ENCODE measurements around the gene FBXL15. TPM values are rescaled to one million over a fixed set of nuclear protein-coding genes. Genes with fewer than 3 reads are reported as not detected.

FBXL15 gene
- total RNA-seq, 6 experiments from 2014 or later: 5.6 to 22.9 (median 9.0) TPM

DNA sequence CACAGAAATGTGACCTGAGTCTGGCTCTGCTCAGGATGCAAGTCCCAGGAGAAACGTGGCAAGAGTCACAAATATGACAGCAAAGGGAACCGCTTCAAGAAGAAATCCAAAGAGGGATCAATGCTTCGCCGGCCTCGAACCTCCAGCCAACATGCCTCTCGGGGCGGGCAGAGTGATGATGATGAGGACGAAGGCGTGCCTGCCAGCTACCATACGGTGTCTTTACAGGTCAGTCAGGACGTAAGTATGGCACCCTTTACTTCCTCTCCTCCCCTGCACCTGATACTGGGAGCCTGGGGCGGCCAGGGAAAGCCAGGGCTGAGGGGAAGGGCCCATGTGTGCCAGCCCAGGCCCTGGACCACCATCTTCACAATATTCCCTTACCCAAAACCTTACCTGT lies 43.7 kb upstream of the FBXL15 start:
- ATAC-seq (peak in 1 of 4 donors; percentile 16), DNase-seq (no peak)
- Histone ChIP-seq H3K9me3 (no peaks in the 10 kb centered on the region), H3K4me1 (no peaks in the 10 kb centered on the region), H3K27ac (no peak overlapping the region), H3K36me3 (peaks cover 0 to 89% (median 53%) of the 10 kb centered on the region in 4 donors), H3K27me3 (no peaks in the 10 kb centered on the region), H3K4me3 (no peak overlapping the region)
- 80% methylated on average over 1 of the region's 12 CpGs for WGBS (ENCODE audit: insufficient coverage, low coverage, low lambda C conversion rate, missing lambda C conversion rate)
- intact Hi-C loops (cut with DNase I): no loop called here
- TF ChIP-seq POLR2A (IDR thresholded peaks at IDR 0.05) (no peak), CTCF (IDR thresholded peaks at IDR 0.05) (no peak)

DNA sequence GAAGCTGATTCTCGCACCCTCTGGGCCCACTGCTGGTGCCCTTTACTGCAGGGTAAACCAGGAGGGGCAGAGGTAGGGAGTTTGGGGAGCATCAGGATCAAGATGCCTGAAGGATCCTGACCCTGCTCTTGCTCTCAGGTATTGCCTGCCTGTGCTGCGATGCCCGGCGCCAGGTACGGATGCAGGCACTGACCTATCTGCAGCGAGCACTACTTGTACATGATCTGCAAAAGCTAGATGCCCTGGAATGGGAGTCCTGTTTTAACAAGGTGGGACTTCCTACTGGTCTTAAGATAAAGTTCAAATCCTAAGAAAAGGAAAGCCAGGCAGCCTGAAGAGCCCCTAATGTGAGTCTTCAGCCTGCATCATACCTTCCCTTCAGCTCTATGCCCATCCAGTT lies 41.3 kb upstream of the FBXL15 start:
- Histone ChIP-seq H3K4me3 (no peak overlapping the region), H3K27ac (no peak overlapping the region), H3K9me3 (no peaks in the 10 kb centered on the region), H3K4me1 (no peaks in the 10 kb centered on the region), H3K27me3 (no peaks in the 10 kb centered on the region), H3K36me3 (peaks cover 0 to 72% (median 45%) of the 10 kb centered on the region in 4 donors)
- TF ChIP-seq POLR2A (IDR thresholded peaks at IDR 0.05) (no peak), CTCF (IDR thresholded peaks at IDR 0.05) (no peak)
- intact Hi-C loops (cut with DNase I): no loop called here
- ATAC-seq (no peak), DNase-seq (no peak)
- WGBS (ENCODE audit: insufficient coverage, low coverage, low lambda C conversion rate, missing lambda C conversion rate): 100% methylated on average over 1 of the region's 6 CpGs

- intact Hi-C loops (cut with DNase I): no loop called here
- no peak for DNase-seq
- no peak overlapping the region for H3K27ac ChIP-seq
- ATAC-seq: peak in 2 of 4 donors; percentile 10 to 46
- no peak for TF ChIP-seq CTCF (IDR thresholded peaks at IDR 0.05)
- TF ChIP-seq POLR2A (IDR thresholded peaks at IDR 0.05): no peak
- H3K4me3 ChIP-seq: no peak overlapping the region
- no peaks in the 10 kb centered on the region for H3K4me1 ChIP-seq
- H3K9me3 ChIP-seq: no peaks in the 10 kb centered on the region
- peaks cover 0 to 53% (median 28%) of the 10 kb centered on the region in 4 donors for H3K36me3 ChIP-seq
- no peaks in the 10 kb centered on the region for H3K27me3 ChIP-seq
- WGBS (ENCODE audit: insufficient coverage, low coverage, low lambda C conversion rate, missing lambda C conversion rate): 80% methylated on average over 2 of the region's 9 CpGs
Measured at GRCh38 chr10:102381983-102382382, 38.7 kb upstream of the FBXL15 start.

- ATAC-seq (no peak), DNase-seq (no peak)
- Histone ChIP-seq H3K9me3 (no peaks in the 10 kb centered on the region), H3K27me3 (no peaks in the 10 kb centered on the region), H3K36me3 (peaks cover 0 to 44% (median 27%) of the 10 kb centered on the region in 4 donors), H3K4me1 (no peaks in the 10 kb centered on the region), H3K27ac (no peak overlapping the region), H3K4me3 (no peak overlapping the region)
- intact Hi-C loops (cut with DNase I): no loop called here
- TF ChIP-seq POLR2A (IDR thresholded peaks at IDR 0.05): no peak
- no peak for TF ChIP-seq CTCF (IDR thresholded peaks at IDR 0.05)
- 100% methylated on average over 1 of the region's 8 CpGs for WGBS (ENCODE audit: insufficient coverage, low coverage, low lambda C conversion rate, missing lambda C conversion rate)
Measured at GRCh38 chr10:102382871-102383270, 37.8 kb upstream of the FBXL15 start.

GRCh38 chr10:102384053-102384452 lies 36.6 kb upstream of the FBXL15 start:
- Histone ChIP-seq H3K36me3 (peaks cover 0 to 33% (median 23%) of the 10 kb centered on the region in 4 donors), H3K9me3 (no peaks in the 10 kb centered on the region), H3K27ac (no peak overlapping the region), H3K27me3 (no peaks in the 10 kb centered on the region), H3K4me3 (no peak overlapping the region), H3K4me1 (no peaks in the 10 kb centered on the region)
- WGBS (ENCODE audit: insufficient coverage, low coverage, low lambda C conversion rate, missing lambda C conversion rate): 16% methylated on average over 4 of the region's 6 CpGs
- ATAC-seq (peak; percentile 13 to 18 (median 16)), DNase-seq (no peak)
- TF ChIP-seq CTCF (IDR thresholded peaks at IDR 0.05): no peak
- TF ChIP-seq POLR2A (IDR thresholded peaks at IDR 0.05): no peak
- intact Hi-C loops (cut with DNase I): no loop called here
